GM12878 (cell line): ENCODE results near the gene PODXL2.

Experiments used
- CEBPZ ChIP-seq: fragments of 150-350 bp; IDR thresholded peaks from 2 replicates; pipeline ENCODE4 v1.6.1; 2016; ENCODE audit warnings: low read depth, low read length
- CTCF ChIP-seq, 3 experiments: IDR thresholded peaks in 2 of 3; conservative IDR thresholded peaks in 1 of 3; 2 replicates each; pipeline ENCODE4 v1.5.1; 2011; ENCODE audit warnings: low read depth in 3 of 3, low read length in 3 of 3, mild to moderate bottlenecking in 3 of 3, control low read depth in 2 of 3, moderate library complexity in 2 of 3, inconsistent platforms in 1 of 3, mixed read lengths in 1 of 3; ENCODE audit not compliant: control insufficient read depth in 2 of 3, insufficient read depth in 1 of 3; ENCODE audit errors: extremely low read depth in 1 of 3
- EP300 ChIP-seq, 2 experiments: fragments of 150-350 bp in 1 of 2; IDR thresholded peaks; 2 replicates each; pipeline ENCODE4 v1.6.1; 2011 to 2012; ENCODE audit warnings: low read depth in 2 of 2, low read length in 2 of 2, borderline replicate concordance in 1 of 2, improper control_type of control experiment in 1 of 2, inconsistent platforms in 1 of 2; ENCODE audit not compliant: control insufficient read depth in 1 of 2
- EZH2 ChIP-seq: IDR thresholded peaks from 2 replicates; pipeline ENCODE4 v1.6.1; 2012; ENCODE audit warnings: low read depth, mild to moderate bottlenecking, control low read depth, inconsistent platforms, low read length, borderline replicate concordance; ENCODE audit not compliant: control insufficient read depth
- PBX3 ChIP-seq: IDR thresholded peaks from 2 replicates; pipeline ENCODE4 v1.6.1; 2011; ENCODE audit warnings: mild to moderate bottlenecking, low read depth, low read length, moderate library complexity; ENCODE audit not compliant: insufficient replicate concordance
- SMARCA5 ChIP-seq: fragments of 450-650 bp; IDR thresholded peaks from 2 replicates; pipeline ENCODE4 v1.6.1; 2017; ENCODE audit warnings: mild to moderate bottlenecking
- SP1 ChIP-seq: IDR thresholded peaks from one replicate; pipeline ENCODE4 v1.6.1; 2011; ENCODE audit warnings: low read depth, low read length

GRCh38 chr3:127637546-127637945 lies 8.6 kb downstream of the PODXL2 start:
- no peak for TF ChIP-seq SP1
- no peak for TF ChIP-seq CTCF (IDR thresholded peaks at IDR 0.05 in 2 of 3, conservative IDR thresholded peaks at IDR 0.05 in 1 of 3; ENCODE audit: control insufficient read depth in 2 of 3, extremely low read depth in 1 of 3, insufficient read depth in 1 of 3, low read depth in 3 of 3, low read length in 3 of 3)
- no peak for TF ChIP-seq CEBPZ
- TF ChIP-seq EP300 (IDR thresholded peaks at IDR 0.05; ENCODE audit: borderline replicate concordance in 1 of 2, control insufficient read depth in 1 of 2, low read depth in 2 of 2, low read length in 2 of 2) = no peak
- no peak for TF ChIP-seq SMARCA5
- TF ChIP-seq EZH2 = no peak
- no peak for TF ChIP-seq PBX3
